HG03469 (cell line): ENCODE results near the gene ARPP19.
"Not testable (repeated sequence)": the region's sequence is repeated elsewhere in the genome, so short reads cannot be mapped to it uniquely, and the experiment has no call there.

Experiments
- ATAC-seq: cut with Tn5 transposase; IDR thresholded peaks from one replicate; pipeline ENCODE4 v1.9.1; 2021; ENCODE audit warnings: mild to moderate bottlenecking, moderate library complexity, moderate number of reproducible peaks; ENCODE audit not compliant: unreplicated experiment

The ARPP19 gene

DNA sequence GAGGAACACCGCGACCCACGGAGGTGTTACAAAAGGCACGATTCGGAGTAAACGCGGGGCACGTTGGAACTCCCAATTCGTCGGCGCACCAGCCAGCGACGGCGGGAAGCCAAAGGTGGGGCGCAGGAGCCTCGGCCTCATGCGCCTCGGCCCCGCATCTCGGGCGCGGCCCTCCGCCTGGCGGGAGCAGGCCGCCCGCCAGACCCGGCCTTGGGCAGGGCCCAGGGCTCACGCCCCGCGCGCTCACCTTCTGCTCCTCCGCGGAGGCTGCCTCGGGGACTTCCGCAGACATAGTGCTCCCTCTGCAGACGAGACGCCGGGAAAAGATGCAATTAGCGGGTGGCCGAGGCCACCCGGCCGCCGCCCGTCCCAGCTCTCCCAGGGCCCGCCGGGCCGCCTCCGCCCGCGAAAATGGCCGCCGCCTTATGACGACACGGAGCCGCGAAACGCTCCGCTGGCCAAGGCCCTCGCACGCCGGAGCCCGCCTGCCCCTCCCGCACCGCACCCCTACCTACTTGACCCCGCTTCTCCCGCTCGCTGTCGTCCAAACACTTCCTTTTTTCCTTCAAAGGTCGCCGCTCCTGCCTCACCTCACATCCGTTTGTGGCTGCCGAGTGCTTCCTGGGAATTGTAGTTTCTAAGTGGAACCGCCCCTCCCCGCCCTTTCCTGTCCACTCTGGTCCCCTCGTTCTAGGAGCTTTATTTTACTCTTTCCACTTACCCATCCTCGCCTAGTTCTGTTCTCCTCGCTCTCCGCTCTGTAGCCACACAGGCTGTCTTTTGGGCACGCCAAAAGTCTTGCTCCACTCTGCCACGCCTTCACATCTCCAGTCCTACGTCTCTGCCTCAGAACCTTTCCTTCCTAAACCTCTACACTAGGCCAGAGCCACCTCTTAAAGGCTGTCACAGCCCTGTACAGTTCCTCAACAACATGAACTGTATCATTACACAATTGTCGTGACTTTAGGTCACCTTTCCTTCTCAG lies at the start of gene ARPP19:
Gene ARPP19, minus strand, starts transcription at position 430 of the 985 bp plus-strand sequence. Its CDS starts 138 bp downstream, at position 292.
- ATAC-seq, result peak; percentile 51

DNA sequence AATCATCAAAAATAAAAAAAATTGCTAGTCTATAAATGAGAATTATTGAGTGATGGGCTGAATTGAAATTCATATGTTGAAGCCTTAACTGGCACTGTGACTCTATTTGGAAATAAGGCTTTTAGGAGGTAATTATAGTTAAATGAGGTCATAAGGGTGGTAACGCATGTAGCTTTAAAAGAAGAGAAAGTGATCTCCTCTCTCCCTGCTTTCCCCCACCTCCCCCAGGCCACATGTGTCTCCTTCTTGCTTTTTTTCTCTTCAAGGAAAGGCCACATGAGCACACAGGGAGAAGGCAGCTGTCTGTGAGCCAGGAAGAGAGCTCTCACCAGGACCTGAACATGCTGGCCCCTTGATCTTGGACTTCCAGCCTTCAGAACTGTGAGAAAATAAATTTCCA lies 48.2 kb upstream of the ARPP19 start:
- ATAC-seq, result no peak

- no peak for ATAC-seq
Measured at GRCh38 chr15:52615302-52615701, 46.5 kb upstream of the ARPP19 start.

DNA sequence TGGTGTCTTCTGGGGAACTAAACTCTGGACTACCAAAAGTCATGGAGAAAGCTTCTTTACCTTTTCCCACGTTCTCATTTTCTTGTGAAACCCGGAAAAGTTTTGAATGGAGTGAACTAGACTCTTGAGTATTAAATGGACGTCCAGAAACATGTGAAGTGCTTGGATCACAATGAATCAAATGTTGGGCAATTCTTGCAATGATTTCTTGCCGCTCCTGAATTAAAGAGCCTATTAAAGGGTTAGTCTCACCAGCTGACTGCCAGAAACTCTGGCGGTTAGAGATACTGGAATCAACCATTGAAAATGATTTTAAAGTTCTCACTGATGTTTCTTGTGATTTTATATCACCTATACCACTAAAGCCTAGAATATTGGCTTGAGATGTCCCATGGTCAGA lies 40.8 kb upstream of the ARPP19 start:
- no peak for ATAC-seq

GRCh38 chr15:52584414-52584813 lies 15.6 kb upstream of the ARPP19 start:
- no peak for ATAC-seq

- ATAC-seq, result no peak
Measured at GRCh38 chr15:52579852-52580251, 11.0 kb upstream of the ARPP19 start.

DNA sequence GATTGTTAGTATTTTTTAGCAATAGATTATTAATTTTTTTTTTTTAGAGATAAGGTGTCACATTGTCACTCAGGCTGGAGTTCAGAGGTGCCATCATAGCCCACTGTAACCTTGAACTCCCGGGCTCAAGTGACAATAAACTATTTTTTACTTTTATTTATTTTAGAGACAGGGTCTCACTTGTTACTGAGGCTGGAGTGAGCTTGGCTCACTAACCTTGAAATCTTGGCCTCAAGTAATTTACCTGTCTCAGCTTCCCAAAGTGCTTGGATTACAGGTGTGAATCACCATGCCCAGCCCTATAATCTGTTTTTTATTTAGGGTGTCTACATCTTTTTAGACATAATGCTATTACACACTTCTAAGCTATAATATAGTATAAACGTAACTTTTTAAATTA lies 7.9 kb upstream of the ARPP19 start:
- no peak for ATAC-seq

- not testable (repeated sequence) for ATAC-seq
Measured at GRCh38 chr15:52575573-52575972, 6.7 kb upstream of the ARPP19 start.

DNA sequence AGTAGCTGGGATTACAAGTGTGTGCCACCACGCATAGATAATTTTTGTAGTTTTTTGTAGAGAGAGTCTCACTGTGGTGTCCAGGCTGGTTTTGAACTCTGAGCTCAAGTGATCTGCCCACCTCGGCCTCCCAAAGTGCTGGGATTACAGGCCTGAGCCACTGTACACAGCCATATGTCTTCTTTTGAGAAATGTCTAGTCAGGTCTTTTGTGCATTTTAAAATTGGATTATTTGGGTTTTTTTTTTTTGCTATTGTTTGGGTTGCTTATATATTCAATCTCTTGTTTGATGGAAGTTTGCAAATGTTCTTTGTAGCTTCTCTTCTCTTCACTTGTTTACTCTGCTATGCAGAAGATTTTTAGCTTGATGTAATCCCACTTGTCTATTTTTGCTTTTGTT lies 6.2 kb upstream of the ARPP19 start:
- ATAC-seq, result no peak

GRCh38 chr15:52574623-52575022 lies 5.8 kb upstream of the ARPP19 start:
- not testable (repeated sequence) for ATAC-seq

DNA sequence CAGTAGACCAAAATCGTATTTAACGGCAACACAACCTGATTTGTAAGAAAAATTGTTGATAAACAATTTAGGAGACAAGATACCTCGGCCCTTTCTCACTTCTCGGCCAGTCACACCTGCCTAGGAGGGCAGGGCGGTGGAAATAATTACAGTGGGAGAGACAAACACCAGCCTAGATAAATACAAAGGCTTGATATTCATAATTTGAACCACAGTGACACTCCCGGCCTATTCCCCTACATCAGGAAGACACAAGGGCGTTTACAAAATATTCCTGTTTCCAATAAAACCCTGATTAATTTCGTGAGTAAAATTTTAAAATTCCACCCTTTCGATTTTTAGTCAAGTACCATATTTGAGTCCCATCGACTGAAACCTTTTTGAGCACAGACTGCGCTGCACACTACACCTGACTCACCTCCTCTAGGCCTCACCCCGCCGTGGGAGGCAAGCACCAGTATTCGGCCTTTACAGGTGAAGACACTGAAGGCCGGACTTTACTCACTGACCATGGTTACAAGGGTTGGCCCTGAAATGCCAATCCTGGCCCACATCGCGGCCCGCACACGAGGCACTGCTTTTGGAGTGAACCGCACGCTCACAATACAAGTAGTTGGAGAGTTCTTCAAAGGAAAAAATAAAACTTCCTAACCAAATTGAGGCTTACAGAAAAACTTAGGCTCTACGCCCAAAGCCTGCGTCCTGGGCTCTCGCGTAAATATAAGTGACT lies 794 bp downstream of the ARPP19 start:
- ATAC-seq, result peak; percentile 14

DNA sequence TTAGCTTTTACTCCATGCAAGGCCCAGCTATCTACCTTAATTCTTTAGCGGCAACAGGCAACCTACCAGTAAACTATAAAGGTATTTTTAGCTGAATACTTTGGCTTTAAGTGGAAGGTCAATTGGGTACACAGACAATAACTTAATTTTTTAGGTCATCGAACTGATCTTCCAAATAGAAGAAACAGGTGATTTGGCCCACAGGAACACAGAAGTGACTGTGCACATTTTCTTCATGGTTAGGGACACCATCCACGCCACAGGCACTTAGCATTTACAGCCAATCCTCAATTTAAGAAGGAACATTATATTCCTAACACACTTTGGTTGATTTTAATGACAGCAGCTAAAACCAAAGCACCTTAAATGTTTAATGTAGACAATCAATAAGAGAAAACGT lies 1.9 kb downstream of the ARPP19 start:
- ATAC-seq, result no peak

- peak; percentile 39 for ATAC-seq
Measured at GRCh38 chr15:52565417-52566358, 3.1 kb downstream of the ARPP19 start.

GRCh38 chr15:52563501-52564060 lies 5.2 kb downstream of the ARPP19 start:
- ATAC-seq, result no peak

- no peak for ATAC-seq
Measured at GRCh38 chr15:52559575-52559974, 9.3 kb downstream of the ARPP19 start.

GRCh38 chr15:52559022-52559421 lies 9.8 kb downstream of the ARPP19 start:
- no peak for ATAC-seq

DNA sequence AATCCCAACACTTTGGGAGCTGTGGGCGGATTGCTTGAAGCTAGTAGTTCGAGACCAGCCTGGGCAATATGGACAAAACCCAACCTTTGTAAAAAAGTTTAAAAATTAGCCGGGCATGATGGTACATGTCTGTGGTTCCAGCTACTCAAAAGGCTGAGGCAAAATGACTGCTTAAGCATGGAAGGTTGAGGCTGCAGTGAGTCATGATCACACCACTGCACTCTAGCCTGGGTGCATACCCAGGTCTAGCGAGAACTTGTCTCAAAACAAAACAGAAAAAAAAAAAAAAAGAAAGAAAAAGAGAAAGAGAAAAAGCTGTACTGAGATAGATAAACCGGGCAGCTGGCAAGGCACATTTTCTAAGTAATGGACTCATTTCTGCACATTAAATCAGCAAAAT lies 10.6 kb downstream of the ARPP19 start:
- peak; percentile 76 for ATAC-seq

- no peak for ATAC-seq
Measured at GRCh38 chr15:52557274-52557641, 11.6 kb downstream of the ARPP19 start.

DNA sequence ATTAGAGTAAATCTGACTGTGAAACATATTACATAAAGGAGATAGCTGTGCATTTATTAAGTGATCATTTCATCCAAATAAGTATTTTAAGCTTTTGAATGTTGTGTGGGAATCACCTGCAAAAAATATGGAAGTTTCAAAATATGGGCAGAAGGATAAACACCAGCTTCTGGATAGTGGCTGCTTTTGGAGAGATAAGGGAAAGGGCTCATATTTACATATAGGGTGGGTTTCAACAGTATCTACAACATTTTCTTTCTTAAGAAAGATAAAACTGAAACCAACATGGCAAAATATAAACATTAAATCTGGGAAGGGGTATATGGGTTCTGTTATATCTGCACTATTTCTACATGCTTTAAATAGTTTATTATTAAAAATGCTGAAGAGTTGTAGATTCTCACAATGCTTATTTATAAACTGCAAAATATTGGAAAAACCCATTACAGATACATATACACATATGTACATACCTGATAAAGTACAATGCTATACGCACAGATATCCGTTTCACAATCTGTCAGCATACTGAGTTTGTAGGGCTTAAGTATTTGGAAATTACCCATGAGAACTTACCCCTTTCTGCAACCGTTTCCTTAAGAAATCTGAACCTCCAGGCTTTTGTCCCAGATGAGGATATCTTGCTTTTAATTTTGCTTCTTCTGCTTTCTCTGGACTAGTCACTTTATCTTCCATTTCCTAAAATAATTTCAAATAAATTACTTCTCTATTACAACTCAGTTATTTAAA lies 12.1 kb downstream of the ARPP19 start:
- no peak for ATAC-seq

DNA sequence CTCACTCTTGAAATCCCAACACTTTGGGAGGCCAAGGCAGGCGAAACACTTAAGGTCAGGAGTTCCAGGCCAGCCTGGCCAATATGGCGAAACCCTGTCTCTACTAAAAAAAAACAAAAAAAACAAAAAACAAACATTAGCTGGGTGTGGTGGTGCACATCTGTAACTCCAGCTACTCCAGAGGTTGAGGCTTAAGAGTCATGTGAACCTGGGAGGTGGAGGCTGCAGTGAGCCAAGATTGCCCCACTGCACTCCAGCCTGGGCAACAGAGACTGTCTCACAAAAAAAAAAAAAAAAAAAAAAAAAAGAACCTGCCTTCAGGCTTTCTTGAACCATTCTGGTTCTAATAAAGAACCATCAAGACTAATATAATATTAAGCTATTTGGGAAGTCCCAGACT lies 16.5 kb downstream of the ARPP19 start:
- no peak for ATAC-seq
